ENCODE data around the gene STYXL2.
A peak's percentile ranks its signal among the peaks of the same experiment; 100 is the strongest.

STYXL2 gene

GRCh38 chr1:167111868-167112709 is 18.2 kb downstream of the STYXL2 start:
- DNase-seq, result no peak

- no peak for DNase-seq
Observed at GRCh38 chr1:167114725-167115124, 20.9 kb downstream of the STYXL2 start.

GRCh38 chr1:167115655-167116054 is 21.8 kb downstream of the STYXL2 start:
- no peak for DNase-seq

GRCh38 chr1:167116174-167116573 is 22.3 kb downstream of the STYXL2 start:
- DNase-seq, result no peak

GRCh38 chr1:167117225-167117624 is 23.4 kb downstream of the STYXL2 start:
- no peak for DNase-seq

DNA sequence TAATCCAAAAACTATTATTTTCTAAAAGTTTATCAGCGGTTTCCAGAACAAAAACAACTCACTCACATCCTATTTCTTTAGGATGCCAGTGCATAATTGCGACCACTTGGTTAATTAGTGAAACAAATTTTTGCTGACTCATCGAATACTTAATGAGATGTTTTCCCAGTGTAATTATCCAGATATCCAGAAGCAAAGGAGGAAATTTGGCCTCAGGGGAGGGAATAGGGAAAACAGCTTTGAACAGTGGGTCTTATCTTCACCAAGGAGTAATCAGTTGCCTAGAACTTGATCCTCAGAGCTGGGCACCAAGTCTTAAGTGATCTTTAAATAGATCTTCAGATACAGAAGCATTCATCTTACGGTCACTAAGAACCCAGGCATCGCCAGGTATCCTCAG is 24.3 kb downstream of the STYXL2 start:
- DNase-seq, result no peak

- DNase-seq, result no peak
Observed at GRCh38 chr1:167119696-167120095, 25.8 kb downstream of the STYXL2 start.

DNA sequence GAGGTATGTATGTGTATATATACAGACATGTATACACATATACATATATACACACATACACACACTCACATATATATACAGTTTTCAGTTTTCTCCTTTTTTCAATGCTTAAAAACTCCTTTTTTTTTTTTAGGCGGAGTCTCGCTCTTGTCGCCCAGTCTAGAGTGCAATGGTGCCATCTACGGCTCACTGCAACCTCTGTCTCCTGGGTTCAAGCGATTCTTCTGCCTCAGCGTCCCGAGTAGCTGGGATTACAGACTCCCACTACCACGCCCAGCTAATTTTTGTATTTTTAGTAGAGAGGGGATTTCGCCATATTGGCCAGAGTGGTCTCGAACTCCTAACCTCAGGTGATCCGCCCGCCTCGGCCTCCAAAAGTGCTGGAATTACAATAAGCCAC is 27.0 kb downstream of the STYXL2 start:
- no peak for DNase-seq

DNA sequence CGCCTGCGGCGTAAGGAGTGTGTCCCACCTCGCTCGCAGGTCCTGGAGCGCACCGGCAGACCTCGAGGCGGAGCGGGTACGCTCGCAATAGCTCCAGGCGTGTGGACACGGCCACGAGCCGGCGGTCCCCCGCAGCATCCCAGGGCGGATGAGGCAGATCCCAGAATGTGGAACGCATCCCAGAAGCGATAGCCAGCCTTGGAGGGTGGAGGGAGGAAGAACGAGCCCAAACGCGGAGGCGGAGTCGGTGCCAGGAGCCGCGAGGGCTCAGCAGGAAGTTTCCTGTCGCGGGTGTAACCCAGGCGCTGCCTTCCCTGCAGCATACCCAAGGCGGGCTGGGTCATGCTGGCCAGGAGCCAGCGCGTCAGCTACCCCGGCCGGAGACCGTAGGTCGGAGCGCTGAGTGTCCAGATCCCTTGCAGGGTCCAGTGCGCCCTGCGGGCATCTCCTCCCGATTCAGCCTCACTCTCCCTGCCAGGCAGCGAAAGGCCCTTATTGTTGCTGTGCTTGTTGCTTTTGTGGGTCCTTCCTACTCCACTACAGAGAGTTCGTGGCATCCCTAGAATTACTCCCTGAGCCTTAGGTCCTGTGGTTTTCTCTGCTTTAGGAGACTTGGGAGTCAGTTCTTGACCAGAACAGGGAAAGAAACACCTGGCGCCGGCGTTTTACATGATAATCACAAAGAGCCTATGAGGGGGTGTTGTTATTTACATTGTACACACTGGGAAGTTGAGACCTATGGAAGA is 27.7 kb downstream of the STYXL2 start:
- DNase-seq, result peak; percentile 64

DNA sequence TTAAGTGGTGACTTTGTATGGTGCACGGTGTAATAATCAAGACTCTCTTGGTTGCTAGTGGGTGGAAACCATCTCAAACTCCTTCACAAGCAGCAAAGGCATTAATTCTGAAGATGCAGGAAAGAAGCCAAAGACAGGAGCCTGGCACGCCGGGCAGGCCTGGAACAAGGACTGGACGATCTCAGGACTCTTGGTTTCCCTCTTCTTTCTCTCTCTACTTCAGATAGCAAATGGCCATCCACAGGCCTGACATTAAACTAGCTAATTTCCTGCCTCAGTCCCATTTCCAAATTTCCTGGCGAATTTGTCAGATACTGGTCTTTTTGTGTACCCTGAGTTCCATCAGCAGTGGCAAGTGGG is 28.2 kb downstream of the STYXL2 start:
- DNase-seq, result no peak

DNA sequence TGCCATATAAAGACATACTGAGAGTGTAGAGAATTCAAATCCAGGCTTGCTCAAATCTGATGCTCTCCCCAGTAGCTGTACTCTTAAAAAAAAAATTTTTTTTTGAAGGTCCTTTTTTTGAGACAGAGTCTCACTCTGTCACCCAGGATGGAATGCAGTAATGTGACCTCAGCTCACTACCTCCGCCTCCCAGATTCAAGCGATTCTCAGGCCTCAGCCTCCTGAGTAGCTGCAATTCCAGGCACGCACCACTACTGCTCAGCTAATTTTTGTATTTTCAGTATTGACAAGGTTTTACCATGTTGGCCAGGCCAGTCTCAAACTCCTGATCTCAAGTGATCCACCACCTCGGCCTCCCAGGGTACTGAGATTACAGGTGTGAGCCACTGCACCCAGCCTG is 28.7 kb downstream of the STYXL2 start:
- DNase-seq, result no peak

DNA sequence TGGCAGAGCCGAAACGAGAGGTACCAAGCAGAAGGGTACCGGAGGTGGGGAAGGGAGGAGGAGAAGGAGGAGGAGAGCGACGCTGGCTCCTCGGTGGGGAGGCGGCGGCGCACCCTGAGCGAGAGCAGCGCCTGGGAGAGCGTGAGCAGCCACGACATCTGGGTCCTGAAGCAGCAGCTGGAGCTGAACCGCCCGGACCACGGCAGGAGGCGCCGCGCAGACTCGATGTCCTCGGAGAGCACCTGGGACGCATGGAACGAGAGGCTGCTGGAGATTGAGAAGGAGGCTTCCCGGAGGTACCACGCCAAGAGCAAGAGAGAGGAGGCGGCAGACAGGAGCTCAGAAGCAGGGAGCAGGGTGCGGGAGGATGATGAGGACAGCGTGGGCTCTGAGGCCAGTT is 32.4 kb downstream of the STYXL2 start:
- no peak for DNase-seq

- DNase-seq, result no peak
Observed at GRCh38 chr1:167126811-167127210, 32.9 kb downstream of the STYXL2 start.

- DNase-seq, result no peak
Observed at GRCh38 chr1:167127236-167127635, 33.4 kb downstream of the STYXL2 start.

GRCh38 chr1:167127661-167128060 is 33.8 kb downstream of the STYXL2 start:
- no peak for DNase-seq

DNA sequence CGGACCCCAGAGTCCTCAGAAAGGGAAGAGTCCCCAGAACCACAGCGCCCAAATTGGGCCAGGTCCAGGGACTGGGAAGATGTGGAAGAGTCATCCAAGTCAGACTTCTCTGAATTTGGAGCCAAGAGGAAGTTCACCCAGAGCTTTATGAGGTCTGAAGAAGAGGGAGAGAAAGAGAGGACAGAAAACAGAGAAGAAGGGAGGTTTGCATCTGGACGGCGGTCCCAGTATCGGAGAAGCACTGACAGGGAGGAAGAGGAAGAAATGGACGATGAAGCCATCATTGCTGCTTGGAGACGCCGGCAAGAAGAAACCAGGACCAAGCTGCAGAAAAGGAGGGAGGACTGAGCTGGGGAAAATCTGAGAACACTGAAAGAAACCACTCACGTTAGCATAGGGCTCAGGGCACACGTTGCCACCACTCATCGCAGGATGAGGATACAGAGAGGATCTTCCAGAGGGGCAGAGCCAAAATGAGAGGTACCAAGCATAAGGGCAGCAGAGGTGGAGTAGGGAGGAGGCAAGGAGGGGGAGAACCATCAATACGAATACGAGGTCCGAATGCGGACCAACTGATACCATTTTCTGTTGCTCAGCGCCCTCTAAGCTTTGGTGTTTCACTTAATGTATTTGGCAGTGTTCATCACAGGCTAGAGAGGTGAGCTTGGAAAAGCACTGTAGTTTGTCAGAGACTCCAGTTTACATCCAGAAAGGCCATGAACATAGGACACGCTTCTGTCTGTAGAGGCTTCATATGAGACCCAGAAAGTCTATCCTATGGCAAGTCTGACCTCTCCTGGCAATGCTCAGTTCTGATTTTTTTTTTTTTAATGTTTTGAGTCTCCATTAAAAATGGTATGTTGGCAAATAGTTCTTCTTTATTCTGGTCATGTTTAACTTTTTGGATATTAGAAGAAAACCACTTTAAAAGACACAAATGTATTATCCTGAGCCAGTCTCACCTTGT is 34.7 kb downstream of the STYXL2 start:
- no peak for DNase-seq

GRCh38 chr1:167130829-167131510 is 37.1 kb downstream of the STYXL2 start:
- DNase-seq, result no peak

DNA sequence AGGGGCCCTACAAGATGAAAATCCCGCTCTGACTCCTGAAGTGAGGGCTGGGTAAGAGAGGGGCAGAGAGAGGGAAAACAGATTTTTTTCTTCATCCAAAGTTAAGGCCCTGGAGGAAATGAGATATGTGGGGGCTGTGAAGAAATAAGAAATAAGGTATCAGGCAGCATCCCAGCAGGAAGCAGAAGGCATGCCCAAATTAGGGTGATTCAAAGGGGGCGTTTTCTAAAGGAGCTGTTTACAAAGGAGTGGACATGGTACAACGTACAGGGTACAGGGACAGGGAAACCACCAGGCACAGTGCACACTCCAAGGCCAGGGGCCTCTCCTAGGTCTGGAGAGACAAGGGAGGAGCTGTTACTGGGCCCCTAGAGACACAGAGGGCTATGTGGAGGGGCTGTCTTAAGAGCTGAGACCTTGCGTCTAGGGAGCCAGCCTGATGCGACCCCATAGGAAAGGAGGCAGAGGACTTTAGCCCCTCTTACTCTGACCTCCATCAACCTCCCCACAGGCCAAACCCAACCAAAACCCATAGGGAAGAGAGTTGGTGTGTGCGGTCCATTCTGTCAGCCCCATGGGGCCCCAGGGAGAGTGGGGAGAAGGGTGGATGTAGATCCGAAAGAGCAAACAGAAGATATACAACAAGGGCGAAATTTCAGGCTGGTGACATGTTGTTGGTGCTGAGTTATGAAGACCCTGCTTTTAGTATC is 38.6 kb downstream of the STYXL2 start:
- DNase-seq, result no peak

- no peak for DNase-seq
Observed at GRCh38 chr1:167135281-167135840, 41.5 kb downstream of the STYXL2 start.

GRCh38 chr1:167136191-167136614 is 42.3 kb downstream of the STYXL2 start:
- DNase-seq, result no peak

- no peak for DNase-seq
Observed at GRCh38 chr1:167136806-167137205, 42.9 kb downstream of the STYXL2 start.
